ENCODE results near the gene ZMYND11. TPM values are rescaled to one million over a fixed set of nuclear protein-coding genes. Genes with fewer than 3 reads are reported as not detected.

The ZMYND11 gene
- total RNA-seq, 1 experiment from 2014 or later, result 37.5 TPM

- Histone ChIP-seq H3K4me3 (ENCODE audit: low read depth in 2 of 2, low read length in 2 of 2) (no peak overlapping the region), H3K36me3 (ENCODE audit: control insufficient read depth, insufficient read depth, low read length) (no peaks in the 10 kb centered on the region), H3K4me1 (ENCODE audit: control insufficient read depth, insufficient read depth, low read length) (no peaks in the 10 kb centered on the region), H3K9me3 (ENCODE audit: control insufficient read depth, insufficient read depth, low read depth, low read length) (no peaks in the 10 kb centered on the region), H3K27ac (ENCODE audit: low read length) (no peak overlapping the region), H3K27me3 (ENCODE audit: control insufficient read depth, insufficient read depth, low read length) (no peaks in the 10 kb centered on the region)
- no TSS peak for BruUV-seq (replicated peaks)
- DNase-seq (ENCODE audit: low read depth, low spot score), result no peak
- no peak for ATAC-seq
- CTCF ChIA-PET, result no interaction called here
- TF ChIP-seq REST (IDR thresholded peaks at IDR 0.05; ENCODE audit: insufficient read depth in 1 of 2, low read depth in 2 of 2, low read length in 1 of 2) (no peak), POLR2AphosphoS5 (IDR thresholded peaks at IDR 0.05; ENCODE audit: low read depth, low read length) (no peak), CTCF (IDR thresholded peaks at IDR 0.05) (no peak), SIN3A (IDR thresholded peaks at IDR 0.05; ENCODE audit: borderline replicate concordance, insufficient read depth, low read depth, low read length) (no peak), TCF7L2 (IDR thresholded peaks at IDR 0.05; ENCODE audit: low read depth, low read length) (no peak)
- POLR2A ChIA-PET, result no interaction called here
- in situ Hi-C loops (cut with HindIII; ENCODE audit: low pct_unique_long_range_greater_than_20kb, low sequenced_read_pairs), result no loop called here
- intact Hi-C loops (cut with micrococcal nuclease; ENCODE audit: unreplicated experiment), result no loop called here
Measured at GRCh38 chr10:301536-301935, 166.3 kb downstream of the ZMYND11 start.

Other genes starting within 250 kb of the ZMYND11 start
- gene TUBB8, start 86.2 kb upstream of the ZMYND11 start, total RNA-seq (2021; ENCODE audit: unreplicated experiment), result 0.08 TPM

Data from Panc1 (cell line).